K562 (cell line): ENCODE data around the gene BLCAP. TPM values are rescaled to one million over a fixed set of nuclear protein-coding genes. Genes with fewer than 3 reads are reported as not detected.

Experiments used
- ATAC-seq: fragments of 200-7000 bp; cut with Tn5 transposase; 3 replicates; pipeline ENCODE4 v1.9.1; 2020; ENCODE audit warnings: moderate library complexity
- BruUV-seq: library from RNA; stranded (reverse); fragments of 400-500 nt; replicated peaks from 2 replicates; lab custom pipeline; 2021; lab: Mats Ljungman, UMichigan
- CTCF ChIA-PET: fragments of 300-600 bp; formaldehyde crosslinking; extraction: SDS; loops from one replicate; lab custom pipeline; 2021; ENCODE audit warnings: low intra/inter-chr PET ratio; lab: Yijun Ruan, JAX
- POLR2A ChIA-PET: fragments of 300-600, 350-650 bp; sonication (Branson Sonifier 250); formaldehyde crosslinking; extraction: SDS; loops from one replicate; lab custom pipeline; 2021; ENCODE audit warnings: antibody characterized with exemption, inconsistent platforms; lab: Yijun Ruan, JAX
- DNase-seq, 4 experiments: peaks; one replicate each; pipeline versions ENCODE4 v3.0.0 to v3.0.0-alpha.2; 2011 to 2018; ENCODE audit warnings: low spot score in 3 of 4, mixed read lengths in 3 of 4; ENCODE audit errors: extremely low read depth in 1 of 4
- FAIRE-seq: peaks from 2 replicates; lab custom pipeline; 2011; peaks lifted over from hg19 to GRCh38; lab: Jason Lieb, UNC
- H2AFZ ChIP-seq: 2 replicates; pipeline ENCODE4 v1.6.0; 2011; ENCODE audit warnings: low read depth, low read length, control low read depth, inconsistent platforms
- H3K27ac ChIP-seq: fragments of 200-600 bp; 3 replicates; pipeline ENCODE4 v1.8.0; 2011; ENCODE audit warnings: low read depth, mild to moderate bottlenecking, control low read depth, inconsistent platforms, low read length, moderate library complexity, mixed read lengths; ENCODE audit errors: extremely low read depth
- H3K27me3 ChIP-seq, 2 experiments: fragments of 300-600 bp in 1 of 2; 2 replicates in 1 of 2; 3 replicates in 1 of 2; pipeline versions ENCODE4 v1.6.0 to v1.8.0; 2011; ENCODE audit warnings: inconsistent platforms in 2 of 2, low read length in 2 of 2, mild to moderate bottlenecking in 1 of 2, mixed read lengths in 1 of 2, moderate library complexity in 1 of 2; ENCODE audit not compliant: control insufficient read depth in 2 of 2, insufficient read depth in 2 of 2
- H3K36me3 ChIP-seq: fragments of 300-600 bp; 3 replicates; pipeline ENCODE4 v1.8.0; 2011; ENCODE audit warnings: mild to moderate bottlenecking, low read length, inconsistent platforms; ENCODE audit not compliant: control insufficient read depth, insufficient read depth
- H3K4me1 ChIP-seq, 2 experiments: fragments of 200-600 bp in 1 of 2; replicated peaks in 1 of 2; 2 replicates in 1 of 2; 3 replicates in 1 of 2; pipeline versions ENCODE4 v1.5.1 to v1.8.0; 2011; ENCODE audit warnings: inconsistent platforms in 2 of 2, low read length in 2 of 2, mild to moderate bottlenecking in 1 of 2, mixed read lengths in 1 of 2, moderate library complexity in 1 of 2; ENCODE audit not compliant: control insufficient read depth in 2 of 2, insufficient read depth in 2 of 2
- H3K4me2 ChIP-seq: 2 replicates; pipeline ENCODE4 v1.6.1; 2011; ENCODE audit warnings: low read length, control low read depth, inconsistent platforms, mixed read lengths; ENCODE audit not compliant: insufficient read depth
- H3K4me3 ChIP-seq: fragments of 200-600 bp; sonication (generic), shearing (Covaris generic); 2 replicates; pipeline ENCODE4 v1.5.1; 2016; ENCODE audit warnings: control low read depth, inconsistent platforms
- H3K79me2 ChIP-seq: fragments of 200-600 bp; 3 replicates; pipeline ENCODE4 v1.8.0; 2011; ENCODE audit warnings: low read length, inconsistent platforms; ENCODE audit not compliant: control insufficient read depth, insufficient read depth
- H3K9ac ChIP-seq, 2 experiments: 2 replicates each; pipeline versions ENCODE4 v1.6.0 to v1.6.1; 2011; ENCODE audit warnings: low read depth in 2 of 2, low read length in 2 of 2, control low read depth in 1 of 2, inconsistent platforms in 1 of 2, mild to moderate bottlenecking in 1 of 2, mixed read lengths in 1 of 2; ENCODE audit not compliant: insufficient read depth in 1 of 2
- H3K9me1 ChIP-seq: one replicate; pipeline ENCODE4 v1.6.0; 2011; ENCODE audit warnings: inconsistent platforms, mild to moderate bottlenecking, low read length, moderate library complexity; ENCODE audit not compliant: control insufficient read depth, insufficient read depth
- H3K9me3 ChIP-seq: replicated peaks from 2 replicates; pipeline ENCODE4 v1.5.1; 2011; ENCODE audit warnings: low read depth, low read length, inconsistent platforms; ENCODE audit not compliant: control insufficient read depth, insufficient read depth
- H4K20me1 ChIP-seq: replicated peaks from 2 replicates; pipeline ENCODE4 v1.6.1; 2011; ENCODE audit warnings: low read length, inconsistent platforms, mixed read lengths; ENCODE audit not compliant: control insufficient read depth, insufficient read depth
- AFF4 ChIP-seq: sonication (generic); formaldehyde crosslinking; IDR thresholded peaks from 2 replicates; pipeline ENCODE4 v1.8.0; 2023; ENCODE audit warnings: mild to moderate bottlenecking, missing genetic modification reagents
- CEBPB ChIP-seq: fragments of 450-650 bp; IDR thresholded peaks from 2 replicates; pipeline ENCODE4 v1.6.1; 2016; ENCODE audit warnings: missing genetic modification characterization, missing compliant biosample characterization
- CLOCK ChIP-seq: fragments of 250-450 bp; sonication (Bioruptor Pico); IDR thresholded peaks from 2 replicates; pipeline ENCODE4 v1.4.0; 2020; ENCODE audit warnings: mild to moderate bottlenecking, moderate library complexity, borderline replicate concordance
- RUNX1 ChIP-seq: sonication (generic); IDR thresholded peaks from 2 replicates; pipeline ENCODE4 v1.6.1; 2016; ENCODE audit warnings: antibody characterized with exemption, low read depth
- SNIP1 ChIP-seq: fragments of 450-650 bp; IDR thresholded peaks from 2 replicates; pipeline ENCODE4 v1.7.1; 2017; ENCODE audit warnings: low read depth, mild to moderate bottlenecking
- TRIM28 ChIP-seq: fragments of 450-650 bp; IDR thresholded peaks from 2 replicates; pipeline ENCODE4 v1.6.1; 2017
- WGBS: fragments of 100-300 bp; shearing (Covaris generic); methylation state at CpG from one replicate; pipeline ENCODE4 v1.1.6; 2016; ENCODE audit warnings: low coverage, mixed read lengths; ENCODE audit not compliant: insufficient coverage; ENCODE audit errors: missing lambda C conversion rate; 5-methylcytosine and 5-hydroxymethylcytosine counted together
- in situ Hi-C: fragments of 300-500 bp; cut with MboI; formaldehyde crosslinking; loops from 4 replicates; pipeline ENCODE4 v1.15.0; 2018; ENCODE audit warnings: inconsistent platforms, mixed read lengths
- intact Hi-C: fragments of 100-400 bp; cut with micrococcal nuclease; formaldehyde crosslinking; loops from 2 replicates; pipeline ENCODE4 v1.14.2; 2022
- polyA plus RNA-seq, 8 experiments: library from polyadenylated mRNA; depleted of rRNA in 4 of 8; stranded (reverse) in 5 of 8; unstranded in 3 of 8; fragments of >200 nt; fragmentation: Nextera tagmentation in 2 of 8; fragmentation: Illumina TruSeq in 1 of 8; extraction: Ambion mirVana in 2 of 8; extraction: Trizol in 1 of 8; gene quantifications; 2 replicates each; pipeline versions ENCODE4 v1.2.1 to v1.2.3, GENCODE V29; 2011 to 2014; ENCODE audit warnings: inconsistent platforms in 1 of 8, missing spikeins in 1 of 8
- total RNA-seq, 7 experiments: library from RNA; depleted of rRNA in 6 of 7; stranded (reverse); fragments of >200 nt in 6 of 7; fragmentation: Illumina TruSeq in 2 of 7; extraction: Trizol in 2 of 7; gene quantifications; 2 replicates each; pipeline versions ENCODE4 v1.2.1 to v1.2.3, GENCODE V29; 2011 to 2021; ENCODE audit warnings: low replicate concordance in 1 of 7

Gene BLCAP
- total and polyA plus RNA-seq, 9 of the 15 experiments (the other 6 are each of a cell fraction or from before 2014, with no cell fraction given) = 16.9 to 41.5 (median 27.6) TPM

GRCh38 chr20:37477041-37477440 is 50.6 kb downstream of the BLCAP start:
- BruUV-seq = no TSS peak
- no peak for ATAC-seq
- in situ Hi-C loops (no loop called here), intact Hi-C loops (no loop called here)
- no peak overlapping the region for H3K4me2 ChIP-seq
- no peak for DNase-seq
- FAIRE-seq = no peak
- no peaks in the 10 kb centered on the region for H3K9me3 ChIP-seq
- H4K20me1 ChIP-seq = no peaks in the 10 kb centered on the region; the same call in 1 of the 2 replicates
- POLR2A ChIA-PET = interaction anchor here (0.8 to 1.6 kb wide), 3 partner anchors 11 to 36 kb away, joined by 3 to 4 read pairs (median 3); no protein-coding TSS in a partner anchor
- no peaks in the 10 kb centered on the region for H3K79me2 ChIP-seq
- CTCF ChIA-PET = no interaction called here
- H2AFZ ChIP-seq = no peak overlapping the region
- H3K27ac ChIP-seq = no peak overlapping the region
- TF ChIP-seq RUNX1 (no peak), CEBPB (tag) (no peak), SNIP1 (no peak), TRIM28 (no peak), AFF4 (no peak), CLOCK (no peak)
- no peaks in the 10 kb centered on the region for H3K36me3 ChIP-seq
- H3K4me1 ChIP-seq = no peaks in the 10 kb centered on the region
- 2% methylated on average over 3 of the region's 3 CpGs for WGBS
- no peak overlapping the region for H3K4me3 ChIP-seq
- peaks cover 4% of the 10 kb centered on the region for H3K9me1 ChIP-seq
- H3K27me3 ChIP-seq = peaks cover 20 to 58% of the 10 kb centered on the region in 2 experiments
- H3K9ac ChIP-seq = no peak overlapping the region
